GM12801 (cell line): ENCODE data around the gene HBM.

Source experiments
- CTCF ChIP-seq: IDR thresholded peaks from one replicate; pipeline ENCODE4 v1.5.1; 2011; ENCODE audit warnings: control low read depth; ENCODE audit not compliant: insufficient read length; ENCODE audit errors: extremely low read depth

The HBM gene

GRCh38 chr16:152141-153128, 13.3 kb upstream of the HBM start, which contains the start of gene HBZ:
Gene HBZ (plus strand): TSS chr16:152644. CDS start chr16:152910, 266 bp downstream.
- no peak for TF ChIP-seq CTCF

- TF ChIP-seq CTCF, result no peak
These were observed 11.4 kb upstream of the HBM start for GRCh38 chr16:154217-155030.

DNA sequence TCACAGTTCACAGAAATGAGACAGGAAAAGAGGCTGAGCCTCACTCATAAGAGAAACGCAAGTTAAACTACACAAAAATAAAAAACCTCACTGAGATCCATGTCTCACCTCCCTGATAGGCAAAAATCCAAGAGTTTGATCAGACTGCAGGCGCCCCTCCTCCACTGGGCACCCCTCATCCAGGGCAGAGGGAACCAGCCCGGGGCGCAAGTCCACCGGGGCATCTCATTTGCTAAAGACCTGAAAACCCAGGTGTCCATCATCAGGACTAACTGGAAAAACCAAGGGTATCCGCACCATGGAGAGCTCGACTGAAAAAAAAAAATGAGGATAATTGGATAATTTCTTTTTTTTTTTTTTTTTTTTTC, 10.8 kb upstream of the HBM start:
- no peak for TF ChIP-seq CTCF

DNA sequence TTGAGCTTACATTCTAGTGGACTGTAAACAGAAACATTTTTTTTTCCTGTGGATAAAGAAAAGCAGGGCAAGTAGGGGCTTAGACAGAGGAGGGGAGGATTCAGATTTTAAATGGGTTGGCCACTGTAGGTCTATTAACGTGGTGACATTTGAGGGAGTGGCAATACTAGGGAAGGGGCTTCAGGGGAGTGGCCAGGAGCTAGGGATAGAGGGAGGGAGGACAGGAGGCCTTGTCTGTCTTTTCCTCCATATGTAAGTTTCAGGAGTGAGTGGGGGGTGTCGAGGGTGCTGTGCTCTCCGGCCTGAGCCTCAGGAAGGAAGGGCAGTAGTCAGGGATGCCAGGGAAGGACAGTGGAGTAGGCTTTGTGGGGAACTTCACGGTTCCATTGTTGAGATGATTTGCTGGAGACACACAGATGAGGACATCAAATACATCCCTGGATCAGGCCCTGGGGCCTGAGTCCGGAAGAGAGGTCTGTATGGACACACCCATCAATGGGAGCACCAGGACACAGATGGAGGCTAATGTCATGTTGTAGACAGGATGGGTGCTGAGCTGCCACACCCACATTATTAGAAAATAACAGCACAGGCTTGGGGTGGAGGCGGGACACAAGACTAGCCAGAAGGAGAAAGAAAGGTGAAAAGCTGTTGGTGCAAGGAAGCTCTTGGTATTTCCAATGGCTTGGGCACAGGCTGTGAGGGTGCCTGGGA, 6.5 kb upstream of the HBM start:
- no peak for TF ChIP-seq CTCF

DNA sequence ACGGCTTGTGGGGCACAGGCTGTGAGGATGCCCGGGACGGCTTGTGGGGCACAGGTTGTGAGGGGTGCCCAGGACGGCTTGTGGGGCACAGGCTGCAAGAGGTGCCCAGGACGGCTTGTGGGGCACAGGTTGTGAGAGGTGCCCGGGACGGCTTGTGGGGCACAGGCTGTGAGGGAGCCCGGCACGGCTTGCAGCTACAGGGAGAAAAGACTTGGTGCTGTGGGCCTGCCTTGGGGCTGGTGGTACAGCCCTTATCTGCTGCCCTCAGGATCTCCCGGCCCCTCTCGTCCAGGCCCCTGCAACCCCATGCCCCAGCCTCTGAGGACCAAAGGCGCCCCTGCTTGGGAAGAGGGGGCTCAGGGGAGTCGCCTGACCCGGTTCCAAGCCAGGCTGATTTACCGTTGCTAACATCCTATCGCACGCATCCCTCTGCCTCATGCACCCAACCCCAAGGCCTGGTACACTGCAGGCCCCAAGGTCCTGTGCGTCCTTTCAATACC, 5.0 kb upstream of the HBM start:
- no peak for TF ChIP-seq CTCF

- no peak for TF ChIP-seq CTCF
These were observed 3.3 kb upstream of the HBM start for GRCh38 chr16:162271-162991.
